SK-MEL-5 (cell line): ENCODE results near the gene ZNF662. TPM values are rescaled to one million over a fixed set of nuclear protein-coding genes. Genes with fewer than 3 reads are reported as not detected.

Experiments
- total RNA-seq: library from RNA; depleted of rRNA; stranded (reverse); fragments of >200 nt; shearing (Covaris generic); gene quantifications from 2 replicates; pipeline ENCODE4 v1.2.3, GENCODE V29; 2014; rRNA removed

Gene ZNF662
- total RNA-seq, 1 experiment from 2014 or later: not detected

Other genes starting within 250 kb of the ZNF662 start
- not detected in 2 replicates for gene KLHL40, start 220.6 kb upstream of the ZNF662 start, total RNA-seq
- not detected in 2 replicates for gene HHATL, start 203.3 kb upstream of the ZNF662 start, total RNA-seq
- 0.48 TPM in 1 of 2 replicates, not detected in the other for gene CCDC13, start 132.9 kb upstream of the ZNF662 start, total RNA-seq
- gene HIGD1A, start 101.7 kb upstream of the ZNF662 start, total RNA-seq: 165 and 193 TPM in 2 replicates
- gene ACKR2, start 96.7 kb upstream of the ZNF662 start, total RNA-seq: not detected in 2 replicates
- gene CYP8B1, start 30.3 kb upstream of the ZNF662 start, total RNA-seq: not detected in 2 replicates
- gene GASK1A, start 73.2 kb downstream of the ZNF662 start, total RNA-seq: 0.11 TPM in 1 of 2 replicates, not detected in the other
- 16.1 and 16.2 TPM in 2 replicates for gene POMGNT2, start 199.9 kb downstream of the ZNF662 start, total RNA-seq